Esophagus muscularis mucosa (tissue), 4 donors: Measurements from ENCODE around the gene CTDSPL. TPM values are rescaled to one million over a fixed set of nuclear protein-coding genes. Genes with fewer than 3 reads are reported as not detected.
A peak's percentile ranks its signal among the peaks of the same experiment; 100 is the strongest.

Source experiments
- DNase-seq: peaks from one replicate; pipeline ENCODE4 v3.0.0-alpha.2; 2017; ENCODE audit errors: extremely low spot score
- H3K27ac ChIP-seq, 4 donors: fragments of 200-600 bp; sonication (generic); replicated peaks in 1 of 4; 1 replicate in 3 of 4; 2 replicates in 1 of 4; pipeline ENCODE4 v1.5.1; 2016 to 2019; ENCODE audit warnings: mild to moderate bottlenecking in 1 of 4
- H3K27me3 ChIP-seq, 4 donors: fragments of 200-600 bp; sonication (generic); one replicate each; pipeline versions ENCODE4 v1.5.1 to v1.6.0; 2016 to 2019
- H3K36me3 ChIP-seq, 4 donors: fragments of 200-600 bp; sonication (generic); one replicate each; pipeline ENCODE4 v1.5.1; 2016 to 2019
- H3K4me1 ChIP-seq, 4 donors: fragments of 200-600 bp; sonication (generic); one replicate each; pipeline ENCODE4 v1.5.1; 2016 to 2019
- H3K4me3 ChIP-seq, 4 donors: fragments of 200-600 bp; sonication (generic); 1 replicate in 2 of 4; 2 replicates in 2 of 4; pipeline ENCODE4 v1.5.1; 2016 to 2019; ENCODE audit warnings: mild to moderate bottlenecking in 4 of 4, moderate library complexity in 1 of 4
- H3K9me3 ChIP-seq, 4 donors: fragments of 200-600 bp; sonication (generic); 1 replicate in 3 of 4; 2 replicates in 1 of 4; pipeline ENCODE4 v1.5.1; 2016 to 2019
- CTCF ChIP-seq, 3 experiments: fragments of 200-600 bp in 2 of 3; fragments of 450-650 bp in 1 of 3; sonication (generic) in 2 of 3; IDR thresholded peaks; one replicate each; pipeline ENCODE4 v1.5.1; 2017 to 2019; ENCODE audit warnings: antibody characterized with exemption in 3 of 3, mild to moderate bottlenecking in 2 of 3, moderate library complexity in 1 of 3
- EP300 ChIP-seq: sonication (generic); formaldehyde crosslinking; IDR thresholded peaks from one replicate; pipeline ENCODE4 v1.6.1; 2017; ENCODE audit warnings: antibody characterized with exemption
- POLR2A ChIP-seq: fragments of 450-650 bp; IDR thresholded peaks from one replicate; pipeline ENCODE4 v1.6.1; 2017; ENCODE audit warnings: antibody characterized with exemption, moderate library complexity, mild to moderate bottlenecking, low read depth
- POLR2AphosphoS5 ChIP-seq, 2 donors: sonication (generic); formaldehyde crosslinking; IDR thresholded peaks; one replicate each; pipeline ENCODE4 v1.6.1; 2017; ENCODE audit warnings: antibody characterized with exemption in 2 of 2
- WGBS: methylation state at CpG from one replicate; pipeline ENCODE4 v1.1.5; 2018; 5-methylcytosine and 5-hydroxymethylcytosine counted together
- intact Hi-C: fragments of 100-400 bp; cut with DNase I; formaldehyde crosslinking; loops from one replicate; pipeline ENCODE4 v1.15.1; 2023
- total RNA-seq, 4 donors: library from RNA; depleted of rRNA; stranded (reverse); fragments of >200 nt; gene quantifications; one replicate each; pipeline versions ENCODE4 v1.1.0 to v1.2.1, GENCODE V29; 2016

Gene CTDSPL
- total RNA-seq, 4 donors from 2014 or later, result 39.9 to 60.6 (median 54.6) TPM

- Histone ChIP-seq H3K27ac (peak overlapping the region; percentile 52 to 61 (median 58)), H3K27me3 (no peaks in the 10 kb centered on the region), H3K4me3 (no peak overlapping the region), H3K9me3 (no peaks in the 10 kb centered on the region), H3K4me1 (peaks cover 47 to 65% (median 57%) of the 10 kb centered on the region in 4 donors), H3K36me3 (peaks cover 0 to 6% (median 0%) of the 10 kb centered on the region in 4 donors)
- 48% methylated on average over 2 of the region's 2 CpGs for WGBS
- intact Hi-C loops, result no loop called here
- peak; percentile 50 for DNase-seq
- TF ChIP-seq EP300 (no peak), POLR2AphosphoS5 (IDR thresholded peaks at IDR 0.05) (no peak), POLR2A (no peak), CTCF (IDR thresholded peaks at IDR 0.05) (no peak)
Measured at GRCh38 chr3:37946531-37946889, 84.8 kb downstream of the CTDSPL start.

- Histone ChIP-seq H3K9me3 (no peaks in the 10 kb centered on the region), H3K4me3 (no peak overlapping the region), H3K27me3 (no peaks in the 10 kb centered on the region), H3K27ac (no peak overlapping the region), H3K4me1 (peaks cover 22 to 56% (median 39%) of the 10 kb centered on the region in 4 donors), H3K36me3 (peaks cover 0 to 12% (median 3%) of the 10 kb centered on the region in 4 donors)
- 73% methylated on average over 6 of the region's 6 CpGs for WGBS
- peak; percentile 62 for DNase-seq
- intact Hi-C loops, result no loop called here
- TF ChIP-seq POLR2AphosphoS5 (IDR thresholded peaks at IDR 0.05) (no peak), EP300 (no peak), POLR2A (no peak), CTCF (IDR thresholded peaks at IDR 0.05) (no peak)
Measured at GRCh38 chr3:37949866-37950265, 88.2 kb downstream of the CTDSPL start.

- WGBS, result 97% methylated on average over 1 of the region's 1 CpG
- Histone ChIP-seq H3K27ac (no peak overlapping the region), H3K4me3 (no peak overlapping the region), H3K4me1 (peaks cover 19 to 57% (median 38%) of the 10 kb centered on the region in 4 donors), H3K36me3 (peaks cover 0 to 14% (median 5%) of the 10 kb centered on the region in 4 donors), H3K9me3 (no peaks in the 10 kb centered on the region), H3K27me3 (no peaks in the 10 kb centered on the region)
- intact Hi-C loops, result no loop called here
- TF ChIP-seq EP300, result no peak
- TF ChIP-seq CTCF (IDR thresholded peaks at IDR 0.05), result no peak
- TF ChIP-seq POLR2A, result no peak
- TF ChIP-seq POLR2AphosphoS5 (IDR thresholded peaks at IDR 0.05), result no peak
- no peak for DNase-seq
Measured at GRCh38 chr3:37952564-37952963, 90.9 kb downstream of the CTDSPL start.

- H3K27me3 ChIP-seq, result no peaks in the 10 kb centered on the region
- H3K36me3 ChIP-seq, result peaks cover 0 to 11% (median 5%) of the 10 kb centered on the region in 4 donors
- TF ChIP-seq POLR2AphosphoS5 (IDR thresholded peaks at IDR 0.05) (no peak), CTCF (IDR thresholded peaks at IDR 0.05) (no peak), POLR2A (no peak), EP300 (no peak)
- H3K4me1 ChIP-seq, result peaks cover 21 to 62% (median 42%) of the 10 kb centered on the region in 4 donors
- 96% methylated on average over 2 of the region's 2 CpGs for WGBS
- peak overlapping the region in 1 of 4 donors; percentile 49 for H3K27ac ChIP-seq
- DNase-seq, result peak; percentile 17
- no peaks in the 10 kb centered on the region for H3K9me3 ChIP-seq
- intact Hi-C loops, result no loop called here
- no peak overlapping the region for H3K4me3 ChIP-seq
Measured at GRCh38 chr3:37953226-37953625, 91.5 kb downstream of the CTDSPL start.
